IPS-15b (cell line): ENCODE measurements around the gene NBEA.

Source experiments
- H3K27me3 ChIP-seq: one replicate; pipeline ENCODE4 v1.6.1; 2013; ENCODE audit warnings: low read length; ENCODE audit not compliant: control insufficient read depth, insufficient read depth
- H3K36me3 ChIP-seq: one replicate; pipeline ENCODE4 v1.6.1; 2013; ENCODE audit warnings: low read length; ENCODE audit not compliant: control insufficient read depth, insufficient read depth
- H3K4me1 ChIP-seq: one replicate; pipeline ENCODE4 v1.6.1; 2013; ENCODE audit warnings: mild to moderate bottlenecking, low read length; ENCODE audit not compliant: control insufficient read depth, insufficient read depth
- H3K4me3 ChIP-seq: one replicate; pipeline ENCODE4 v1.5.1; 2013; ENCODE audit warnings: low read depth, low read length
- H3K9ac ChIP-seq: one replicate; pipeline ENCODE4 v1.6.1; 2013; ENCODE audit warnings: low read depth, mild to moderate bottlenecking, low read length
- H3K9me3 ChIP-seq: one replicate; pipeline ENCODE4 v1.6.1; 2013; ENCODE audit warnings: mild to moderate bottlenecking, low read length; ENCODE audit not compliant: control insufficient read depth, insufficient read depth

Gene NBEA

DNA sequence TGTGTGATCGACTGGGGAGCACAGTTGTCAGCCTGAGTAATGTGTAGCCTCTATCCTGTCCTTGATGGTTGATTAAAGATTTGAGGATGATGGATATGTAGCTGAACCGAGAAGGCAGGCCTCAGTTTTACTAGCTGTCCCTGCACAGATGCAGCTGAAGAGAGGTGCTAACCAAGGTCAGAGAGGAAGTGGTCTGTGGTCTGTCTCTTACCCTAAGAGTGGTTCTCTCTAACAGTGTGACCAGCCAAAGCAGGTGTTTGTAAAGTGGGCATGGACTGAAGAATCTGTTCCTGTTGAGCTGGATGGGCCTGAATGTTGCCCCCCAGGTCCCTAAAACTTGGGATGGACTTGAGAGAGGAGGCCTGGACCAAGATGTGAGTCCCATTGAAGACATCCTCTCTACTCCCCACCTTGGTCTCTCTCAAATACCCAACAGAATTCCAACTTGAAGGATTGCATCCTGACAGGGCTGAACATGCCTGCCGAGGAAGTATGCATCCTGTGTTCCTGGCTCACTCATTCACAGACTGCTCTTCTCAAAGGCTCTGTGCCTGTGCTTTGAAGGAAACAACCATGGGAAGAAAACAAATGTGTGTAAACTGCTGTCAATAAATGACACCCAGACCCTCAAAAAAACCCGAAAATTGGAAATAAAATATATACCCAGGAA, 310.6 kb downstream of the NBEA start:
- H3K4me3 ChIP-seq, result no peak overlapping the region
- no peaks in the 10 kb centered on the region for H3K27me3 ChIP-seq
- no peaks in the 10 kb centered on the region for H3K36me3 ChIP-seq
- no peaks in the 10 kb centered on the region for H3K4me1 ChIP-seq
- H3K9me3 ChIP-seq, result no peaks in the 10 kb centered on the region
- H3K9ac ChIP-seq, result no peak overlapping the region

DNA sequence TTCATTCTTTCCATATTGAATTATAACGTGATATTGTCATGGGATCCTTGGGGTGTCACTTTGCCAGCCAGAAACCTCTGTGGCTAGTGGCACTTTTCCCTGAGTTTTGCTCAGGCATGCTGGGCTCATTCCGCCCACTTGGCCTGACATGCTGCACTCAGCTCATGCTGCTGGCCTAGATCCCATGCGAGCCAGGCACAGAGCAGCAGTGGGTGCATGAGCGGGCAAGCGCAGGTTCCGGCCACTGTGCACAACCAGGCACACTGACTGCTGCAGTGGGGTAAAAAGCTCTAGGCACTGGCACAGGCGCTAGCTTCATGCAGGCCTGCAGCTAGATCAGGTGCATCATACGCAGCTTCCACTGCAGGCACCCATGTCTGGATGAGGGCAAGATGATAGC, 313.2 kb downstream of the NBEA start:
- no peaks in the 10 kb centered on the region for H3K27me3 ChIP-seq
- no peaks in the 10 kb centered on the region for H3K36me3 ChIP-seq
- H3K4me3 ChIP-seq, result no peak overlapping the region
- H3K4me1 ChIP-seq, result no peaks in the 10 kb centered on the region
- no peaks in the 10 kb centered on the region for H3K9me3 ChIP-seq
- H3K9ac ChIP-seq, result no peak overlapping the region

DNA sequence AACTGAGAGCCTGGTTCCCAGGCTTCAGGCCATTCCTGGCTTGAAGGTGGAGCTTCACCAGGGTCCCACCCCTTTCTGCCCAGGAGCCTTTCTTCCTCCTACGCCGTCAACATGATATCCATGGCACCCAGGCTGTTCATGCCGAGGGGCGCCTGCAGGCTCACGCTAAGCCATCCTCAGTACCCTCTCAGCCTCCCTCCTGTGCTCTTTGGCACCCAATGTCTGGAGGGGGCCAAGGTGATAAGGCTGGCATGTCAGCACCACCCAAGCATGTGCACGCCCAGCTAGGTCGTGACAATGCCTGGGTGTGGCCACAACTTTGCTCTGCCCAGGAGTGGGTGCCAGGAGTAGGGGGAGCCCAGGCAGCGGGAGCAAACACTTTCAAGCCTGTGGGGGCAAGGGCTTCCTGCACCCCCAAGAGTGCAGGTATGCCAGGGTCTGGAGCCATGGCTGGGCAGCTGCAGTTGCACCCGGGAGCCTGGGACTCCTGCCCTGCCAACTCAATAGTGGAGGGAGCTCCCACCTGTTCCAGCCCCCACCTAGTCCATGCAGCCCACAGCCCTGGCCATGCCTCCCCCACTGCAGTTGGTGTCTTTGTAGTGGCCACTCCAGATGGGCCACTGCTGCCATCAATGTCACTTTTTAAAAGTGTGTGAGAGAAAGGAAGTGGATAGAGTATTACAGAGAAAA, 314.5 kb downstream of the NBEA start:
- Histone ChIP-seq H3K36me3 (no peaks in the 10 kb centered on the region), H3K9me3 (no peaks in the 10 kb centered on the region)

DNA sequence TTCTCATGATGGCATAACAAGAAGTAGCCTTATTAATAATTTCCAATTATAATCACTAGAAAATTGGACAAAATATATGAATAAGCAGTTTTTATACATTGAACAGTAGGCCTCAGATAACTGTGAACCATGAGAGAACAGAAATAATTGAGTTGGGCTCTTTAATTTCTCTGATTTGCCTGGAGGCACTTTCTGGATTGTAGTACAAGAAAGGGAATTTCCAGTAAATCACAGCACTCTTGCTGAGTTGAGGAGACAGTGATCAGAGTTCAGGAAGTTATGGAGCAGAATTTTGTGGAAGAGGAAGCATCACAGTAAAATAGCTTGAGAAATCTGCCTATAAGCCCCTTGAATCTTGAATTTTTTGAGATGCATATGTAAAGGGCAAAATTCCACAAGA, 318.2 kb downstream of the NBEA start:
- H3K27me3 ChIP-seq, result no peaks in the 10 kb centered on the region
- H3K4me3 ChIP-seq, result no peak overlapping the region
- no peak overlapping the region for H3K9ac ChIP-seq
- no peaks in the 10 kb centered on the region for H3K36me3 ChIP-seq
- no peaks in the 10 kb centered on the region for H3K4me1 ChIP-seq
- H3K9me3 ChIP-seq, result no peaks in the 10 kb centered on the region

More for the DNA sequence above, 314.5 kb downstream of the NBEA start:
- Histone ChIP-seq H3K4me1 (no peaks in the 10 kb centered on the region), H3K9ac (no peak overlapping the region), H3K4me3 (no peak overlapping the region), H3K27me3 (no peaks in the 10 kb centered on the region)

DNA sequence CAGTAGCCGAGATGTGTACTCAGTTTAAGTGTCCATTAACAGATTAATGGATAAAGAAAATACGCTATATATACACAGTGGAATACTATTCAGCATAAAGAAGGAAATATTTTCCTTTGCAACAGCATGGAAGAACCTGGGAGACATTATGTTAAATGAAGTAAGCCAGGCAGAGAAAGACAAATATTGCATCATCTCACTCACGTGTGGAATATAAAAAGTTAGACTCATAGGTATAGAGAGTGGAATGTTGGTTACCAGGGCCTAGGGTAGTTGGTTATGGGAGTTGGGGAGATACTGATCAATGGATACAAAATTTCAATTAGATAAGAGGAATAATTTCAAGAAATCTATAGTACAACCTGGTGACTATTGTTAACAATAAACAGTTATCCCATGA, 324.3 kb downstream of the NBEA start:
- H3K9ac ChIP-seq, result no peak overlapping the region
- no peaks in the 10 kb centered on the region for H3K36me3 ChIP-seq
- peaks cover 9% of the 10 kb centered on the region for H3K9me3 ChIP-seq
- no peak overlapping the region for H3K4me3 ChIP-seq
- H3K27me3 ChIP-seq, result no peaks in the 10 kb centered on the region
- no peaks in the 10 kb centered on the region for H3K4me1 ChIP-seq

DNA sequence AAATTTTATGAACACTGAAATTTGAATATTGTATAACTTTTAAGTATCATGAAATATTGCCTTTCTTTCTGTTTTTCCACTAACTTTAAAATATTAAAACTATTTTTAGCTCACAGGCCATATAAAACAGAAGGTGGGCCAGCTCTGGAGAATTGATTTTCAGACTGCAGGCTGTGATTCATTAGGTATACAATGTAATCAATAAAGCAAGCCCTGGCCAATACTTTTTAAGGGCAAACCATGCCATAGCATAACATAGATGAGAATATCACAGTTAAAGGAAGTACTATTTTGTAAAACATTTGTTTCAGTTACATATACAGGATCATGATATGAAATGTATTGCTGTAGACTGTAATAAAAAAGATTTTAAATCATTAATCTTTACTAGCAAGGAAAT, 336.8 kb downstream of the NBEA start:
- H3K36me3 ChIP-seq, result no peaks in the 10 kb centered on the region
- no peaks in the 10 kb centered on the region for H3K27me3 ChIP-seq
- no peak overlapping the region for H3K4me3 ChIP-seq
- H3K9ac ChIP-seq, result no peak overlapping the region
- H3K4me1 ChIP-seq, result no peaks in the 10 kb centered on the region
- H3K9me3 ChIP-seq, result no peaks in the 10 kb centered on the region

DNA sequence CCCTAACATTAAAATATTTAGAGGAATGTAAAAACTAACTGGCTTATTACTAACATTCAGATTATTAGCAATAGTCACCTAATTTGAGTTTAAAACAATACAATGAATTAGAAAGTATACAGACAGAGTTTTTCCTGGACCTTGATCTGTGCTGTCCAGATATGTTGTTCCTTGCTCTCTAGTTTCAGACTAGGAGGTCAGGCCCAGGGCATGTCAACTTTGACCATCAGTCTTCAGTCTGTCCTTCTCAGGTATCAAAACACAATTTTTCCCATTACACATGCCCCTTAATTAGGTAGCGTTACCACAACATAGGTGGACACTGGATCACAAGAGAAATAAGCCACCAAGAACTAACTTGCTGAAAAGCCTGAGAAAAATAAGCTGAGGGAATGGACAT, 337.4 kb downstream of the NBEA start:
- H3K9me3 ChIP-seq, result no peaks in the 10 kb centered on the region
- no peaks in the 10 kb centered on the region for H3K4me1 ChIP-seq
- H3K9ac ChIP-seq, result no peak overlapping the region
- no peaks in the 10 kb centered on the region for H3K36me3 ChIP-seq
- H3K27me3 ChIP-seq, result no peaks in the 10 kb centered on the region
- no peak overlapping the region for H3K4me3 ChIP-seq

DNA sequence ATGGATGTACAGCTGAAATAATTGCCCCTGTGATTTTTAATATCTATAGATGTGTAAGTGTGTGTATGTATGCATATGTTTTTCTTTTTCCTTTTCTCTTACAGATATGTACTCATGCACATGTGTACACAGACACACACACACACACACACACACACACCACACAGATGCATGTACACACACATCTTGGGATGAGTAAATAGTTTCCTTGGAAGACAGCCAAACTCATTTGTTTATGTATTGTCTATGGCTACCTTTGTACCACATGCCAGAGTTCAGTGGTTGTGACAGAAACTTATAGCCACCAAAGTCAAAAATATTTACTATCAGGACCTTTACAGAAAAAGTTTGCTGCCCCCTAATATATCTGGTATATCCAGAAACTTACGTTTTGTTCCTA, 341.8 kb downstream of the NBEA start:
- H3K9me3 ChIP-seq, result no peaks in the 10 kb centered on the region
- no peaks in the 10 kb centered on the region for H3K27me3 ChIP-seq
- no peaks in the 10 kb centered on the region for H3K4me1 ChIP-seq
- no peak overlapping the region for H3K4me3 ChIP-seq
- H3K9ac ChIP-seq, result no peak overlapping the region
- no peaks in the 10 kb centered on the region for H3K36me3 ChIP-seq

DNA sequence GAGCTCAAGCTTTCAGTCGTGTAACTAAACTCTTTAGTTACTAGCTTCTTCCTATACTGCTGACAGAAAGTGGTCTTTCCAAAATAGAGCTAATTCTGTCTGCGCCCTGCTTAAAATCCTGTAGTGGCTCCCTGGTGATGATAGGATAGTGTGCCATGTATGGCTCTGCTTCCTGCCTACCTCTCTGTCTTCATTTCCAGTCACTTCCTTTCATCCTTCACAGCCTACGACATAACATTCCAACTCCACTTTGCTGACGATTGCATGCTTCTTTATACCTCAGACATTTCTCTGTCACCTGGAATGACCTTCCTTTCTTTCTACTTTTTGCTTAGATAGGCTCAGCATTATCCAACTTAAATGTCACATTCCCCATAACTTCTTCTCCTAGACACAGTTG, 343.6 kb downstream of the NBEA start:
- no peaks in the 10 kb centered on the region for H3K27me3 ChIP-seq
- H3K36me3 ChIP-seq, result no peaks in the 10 kb centered on the region
- no peak overlapping the region for H3K9ac ChIP-seq
- H3K4me1 ChIP-seq, result no peaks in the 10 kb centered on the region
- H3K9me3 ChIP-seq, result no peaks in the 10 kb centered on the region
- no peak overlapping the region for H3K4me3 ChIP-seq

DNA sequence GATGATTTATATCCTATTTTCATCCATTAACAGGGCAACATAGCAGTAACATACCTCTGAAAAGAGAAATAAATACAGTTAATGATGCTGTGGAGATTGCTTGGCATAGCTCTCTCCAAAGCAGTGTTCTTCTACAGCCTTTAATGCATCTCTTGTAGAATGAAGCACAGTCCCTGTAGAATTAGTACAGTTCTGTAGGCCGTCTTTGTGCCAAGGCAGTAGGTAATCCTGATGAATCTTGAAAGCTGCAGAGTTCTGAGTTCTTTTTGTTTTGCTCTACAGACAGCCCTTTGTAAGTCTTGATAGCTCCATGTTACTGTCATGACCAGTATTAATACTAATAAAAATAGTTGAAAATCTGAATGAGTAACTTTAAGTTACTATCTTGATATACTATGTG, 350.3 kb downstream of the NBEA start:
- H3K4me1 ChIP-seq, result no peaks in the 10 kb centered on the region
- no peak overlapping the region for H3K9ac ChIP-seq
- H3K27me3 ChIP-seq, result no peaks in the 10 kb centered on the region

DNA sequence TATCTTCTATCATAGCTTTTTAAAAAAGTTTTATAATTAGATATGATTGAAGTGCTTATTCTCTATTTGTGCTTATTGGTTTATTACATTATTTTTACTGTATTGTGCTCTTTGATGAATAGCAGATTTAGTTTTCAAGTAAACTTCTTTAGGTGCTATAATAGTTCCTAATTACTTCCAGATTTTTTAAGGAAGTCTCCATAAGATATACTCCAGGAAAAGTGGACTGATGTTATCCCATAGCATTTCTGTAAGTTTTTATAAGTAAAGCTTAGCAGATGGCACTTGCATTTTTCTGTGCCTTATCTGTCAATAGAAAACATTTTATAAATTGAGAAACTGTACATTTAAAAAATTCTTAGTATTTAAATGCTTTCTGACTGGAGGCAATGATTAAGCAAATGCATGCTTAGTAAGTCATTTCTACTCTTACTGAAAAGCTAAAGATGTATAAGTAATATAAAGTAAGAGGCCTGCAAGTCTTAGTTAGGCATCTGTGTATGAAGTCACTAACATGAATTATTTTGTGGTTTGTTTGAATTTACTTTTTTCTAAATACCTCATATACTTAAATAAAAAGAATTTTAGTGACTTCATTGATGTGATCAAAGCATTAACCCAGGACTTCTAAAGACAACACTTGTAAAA, 351.6 kb downstream of the NBEA start:
- Histone ChIP-seq H3K4me1 (no peaks in the 10 kb centered on the region), H3K36me3 (no peaks in the 10 kb centered on the region), H3K27me3 (no peaks in the 10 kb centered on the region), H3K4me3 (no peak overlapping the region), H3K9ac (no peak overlapping the region), H3K9me3 (no peaks in the 10 kb centered on the region)

More for the DNA sequence above, 350.3 kb downstream of the NBEA start:
- no peaks in the 10 kb centered on the region for H3K9me3 ChIP-seq
- H3K4me3 ChIP-seq, result no peak overlapping the region
- H3K36me3 ChIP-seq, result no peaks in the 10 kb centered on the region

DNA sequence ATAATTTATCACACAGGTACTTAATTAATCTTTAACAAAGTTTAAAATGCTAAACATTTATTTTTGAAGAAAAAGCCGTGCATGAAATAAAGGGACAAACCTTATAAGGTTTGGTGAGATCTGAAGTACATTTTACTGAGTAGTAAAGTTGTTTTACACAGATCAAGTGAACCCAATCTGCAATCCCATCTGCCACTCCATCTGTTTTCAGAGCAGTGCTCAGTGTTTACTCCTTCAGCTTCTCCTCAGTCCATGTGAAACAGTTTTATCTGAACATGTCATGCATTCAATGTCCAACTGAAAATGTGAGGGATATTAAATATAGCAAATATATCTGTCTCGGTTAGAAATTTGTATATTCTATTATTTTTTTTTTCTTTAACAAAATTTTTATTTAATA, 367.6 kb downstream of the NBEA start:
- Histone ChIP-seq H3K4me3 (no peak overlapping the region), H3K9me3 (no peaks in the 10 kb centered on the region), H3K9ac (no peak overlapping the region), H3K27me3 (no peaks in the 10 kb centered on the region), H3K4me1 (no peaks in the 10 kb centered on the region), H3K36me3 (no peaks in the 10 kb centered on the region)
